HUES6 (cell line): ENCODE results near the gene TEX14.

Source experiments
- H3K27ac ChIP-seq: 2 replicates; pipeline ENCODE4 v1.7.0; 2013; ENCODE audit warnings: low read depth, mild to moderate bottlenecking, low read length, inconsistent platforms
- H3K27me3 ChIP-seq: 2 replicates; pipeline ENCODE4 v1.6.1; 2013; ENCODE audit warnings: low read length; ENCODE audit not compliant: control insufficient read depth, insufficient read depth
- H3K36me3 ChIP-seq: 2 replicates; pipeline ENCODE4 v1.6.1; 2013; ENCODE audit warnings: low read length; ENCODE audit not compliant: control insufficient read depth, insufficient read depth
- H3K4me1 ChIP-seq: 2 replicates; pipeline ENCODE4 v1.6.1; 2013; ENCODE audit warnings: low read length; ENCODE audit not compliant: control insufficient read depth, insufficient read depth
- H3K4me3 ChIP-seq: 2 replicates; pipeline ENCODE4 v1.5.1; 2013; ENCODE audit warnings: low read depth, low read length
- H3K9ac ChIP-seq: one replicate; pipeline ENCODE4 v1.6.1; 2013; ENCODE audit warnings: mild to moderate bottlenecking, low read length
- H3K9me3 ChIP-seq: 2 replicates; pipeline ENCODE4 v1.6.1; 2013; ENCODE audit warnings: low read depth, low read length; ENCODE audit not compliant: control insufficient read depth, insufficient read depth

The TEX14 gene

DNA sequence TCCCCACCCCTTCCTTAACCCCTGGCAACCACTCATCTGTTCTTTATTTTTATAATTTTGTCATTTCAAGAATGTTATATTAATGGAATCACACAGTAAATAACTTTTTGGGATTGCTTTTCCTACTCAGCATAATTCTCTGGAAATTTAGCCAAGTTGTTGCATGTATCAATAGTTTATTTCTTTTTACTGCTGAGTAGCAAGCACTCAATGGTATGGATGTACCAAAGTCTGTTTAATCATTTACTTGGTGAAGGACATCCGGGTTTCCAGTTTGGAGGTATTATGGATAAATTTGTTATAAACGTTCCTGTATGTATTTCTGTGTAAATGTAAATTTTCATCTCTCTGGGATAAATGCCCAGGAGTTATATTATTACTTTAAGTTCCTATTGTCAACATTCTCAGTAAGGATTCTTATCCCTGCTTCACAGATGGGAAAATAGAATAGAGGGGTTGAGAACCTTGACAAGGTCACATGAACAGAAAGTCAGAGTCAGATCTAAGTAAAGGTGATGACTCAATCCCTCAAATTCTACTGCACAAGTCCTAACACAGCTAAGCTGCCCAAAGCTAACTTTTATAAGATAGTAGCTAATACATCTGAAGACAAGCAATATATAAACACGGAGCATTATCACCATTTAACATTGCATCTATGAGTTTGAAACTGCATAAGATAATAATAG is 115.0 kb downstream of the TEX14 start:
- Histone ChIP-seq H3K9ac (no peak overlapping the region), H3K27ac (no peak overlapping the region), H3K4me3 (no peak overlapping the region), H3K9me3 (no peaks in the 10 kb centered on the region), H3K4me1 (no peaks in the 10 kb centered on the region), H3K27me3 (no peaks in the 10 kb centered on the region), H3K36me3 (no peaks in the 10 kb centered on the region)

DNA sequence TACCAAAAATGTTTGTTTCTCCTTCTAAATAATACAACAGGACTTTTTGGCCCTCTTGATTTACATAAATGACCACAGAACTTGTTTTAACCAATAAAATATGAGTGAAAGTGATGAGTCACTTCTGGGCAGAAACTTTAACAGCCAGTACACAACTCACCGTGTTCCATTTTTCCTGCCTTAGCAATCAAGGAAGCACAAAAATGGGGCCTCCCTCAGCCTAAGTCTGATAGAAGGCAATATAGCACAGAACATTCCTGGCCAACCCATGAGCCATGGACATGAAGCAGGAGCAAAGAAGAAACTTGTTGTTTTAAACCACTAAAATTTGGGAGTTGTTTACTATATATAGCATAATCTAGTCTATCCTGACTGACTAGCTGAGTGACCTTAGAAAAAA is 116.3 kb downstream of the TEX14 start:
- H3K9me3 ChIP-seq: no peaks in the 10 kb centered on the region
- no peaks in the 10 kb centered on the region for H3K27me3 ChIP-seq
- H3K4me1 ChIP-seq: no peaks in the 10 kb centered on the region
- H3K9ac ChIP-seq: no peak overlapping the region
- no peak overlapping the region for H3K4me3 ChIP-seq
- no peak overlapping the region for H3K27ac ChIP-seq
- no peaks in the 10 kb centered on the region for H3K36me3 ChIP-seq

DNA sequence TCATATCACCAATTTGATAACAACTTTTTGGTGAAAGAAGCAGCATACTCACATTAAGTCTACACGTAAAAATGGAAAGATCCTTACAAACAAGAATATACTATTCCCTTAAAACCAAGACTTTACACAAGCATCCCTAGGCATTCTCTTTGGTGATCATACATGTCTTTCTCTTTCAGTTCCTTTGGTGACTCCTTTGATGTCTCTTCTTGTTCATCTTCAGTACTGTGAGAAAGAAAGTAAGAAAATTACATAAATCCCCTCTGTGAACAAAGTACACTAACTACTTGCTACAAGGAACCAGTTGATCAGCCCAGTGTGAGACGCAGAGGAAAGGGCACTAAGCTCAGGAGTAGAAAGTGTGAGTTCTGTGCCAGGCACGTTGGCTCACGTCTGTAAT is 117.8 kb downstream of the TEX14 start:
- Histone ChIP-seq H3K27ac (no peak overlapping the region), H3K4me3 (no peak overlapping the region), H3K9ac (no peak overlapping the region), H3K36me3 (no peaks in the 10 kb centered on the region), H3K9me3 (no peaks in the 10 kb centered on the region), H3K4me1 (no peaks in the 10 kb centered on the region), H3K27me3 (no peaks in the 10 kb centered on the region)

DNA sequence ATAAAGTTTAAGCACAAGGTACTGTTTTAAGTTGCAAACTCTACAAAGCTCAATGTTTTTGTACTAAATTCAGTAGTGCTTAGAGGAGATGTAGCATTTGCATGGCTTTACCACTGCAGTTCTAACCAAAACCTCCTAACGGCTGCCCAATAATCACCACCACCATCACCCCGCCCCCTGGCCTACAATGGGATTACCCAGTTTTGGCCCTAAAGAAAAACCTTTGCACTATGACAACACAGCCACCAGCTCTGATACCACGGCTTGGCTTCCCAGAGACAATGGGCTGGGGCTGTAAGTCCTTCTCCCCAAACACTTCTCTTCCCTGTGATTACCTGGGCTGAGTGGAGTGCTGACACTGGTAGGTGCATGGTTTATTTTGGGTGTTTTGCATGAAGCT is 119.0 kb downstream of the TEX14 start:
- Histone ChIP-seq H3K27me3 (no peaks in the 10 kb centered on the region), H3K4me1 (peaks cover 5% of the 10 kb centered on the region; the same call in 1 of the 2 replicates), H3K4me3 (no peak overlapping the region), H3K9ac (no peak overlapping the region), H3K9me3 (no peaks in the 10 kb centered on the region), H3K27ac (no peak overlapping the region), H3K36me3 (no peaks in the 10 kb centered on the region)

DNA sequence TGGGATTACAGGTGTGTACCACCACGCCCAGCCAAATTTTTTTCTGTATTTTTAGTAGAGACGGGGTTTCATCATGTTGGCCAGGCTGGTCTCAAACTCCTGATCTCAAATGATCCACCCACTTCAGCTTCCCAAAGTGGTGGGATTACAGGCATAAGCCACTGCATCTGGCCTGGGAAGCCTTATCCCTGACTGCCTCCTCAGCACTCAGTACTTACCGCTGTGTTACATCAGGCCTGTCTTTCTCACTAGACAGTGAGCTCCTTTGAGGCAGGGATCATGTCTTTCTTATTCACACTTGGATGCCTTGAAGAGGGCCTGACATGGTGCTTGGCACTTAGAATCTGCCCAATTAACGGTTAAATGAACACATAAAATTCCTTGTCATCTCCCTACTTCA is 121.1 kb downstream of the TEX14 start:
- no peaks in the 10 kb centered on the region for H3K36me3 ChIP-seq
- peaks cover 13% of the 10 kb centered on the region; the same call in 1 of the 2 replicates for H3K4me1 ChIP-seq
- H3K27me3 ChIP-seq: no peaks in the 10 kb centered on the region
- no peak overlapping the region for H3K9ac ChIP-seq
- no peak overlapping the region for H3K27ac ChIP-seq
- no peaks in the 10 kb centered on the region for H3K9me3 ChIP-seq
- H3K4me3 ChIP-seq: no peak overlapping the region

DNA sequence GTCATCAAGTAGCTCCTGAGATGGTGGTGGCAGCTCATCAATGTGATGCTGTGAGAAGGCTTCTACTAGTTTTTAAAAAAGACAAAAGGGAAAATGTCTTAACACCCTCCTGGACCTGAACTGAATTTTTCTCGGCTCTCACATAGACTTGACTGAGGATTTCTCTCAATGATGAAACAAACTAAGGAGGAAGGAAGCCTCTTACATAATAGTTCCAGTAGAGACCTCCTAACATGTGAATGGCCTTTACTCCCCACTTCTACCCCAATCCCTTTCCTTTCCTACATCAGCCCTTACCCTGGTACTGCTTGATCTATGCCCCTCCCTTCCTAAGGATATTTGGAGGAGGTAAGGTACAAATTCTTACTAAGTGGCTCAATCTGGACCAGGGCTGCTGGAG is 122.6 kb downstream of the TEX14 start:
- peaks cover 25% of the 10 kb centered on the region for H3K4me1 ChIP-seq
- H3K27ac ChIP-seq: no peak overlapping the region
- H3K4me3 ChIP-seq: no peak overlapping the region

DNA sequence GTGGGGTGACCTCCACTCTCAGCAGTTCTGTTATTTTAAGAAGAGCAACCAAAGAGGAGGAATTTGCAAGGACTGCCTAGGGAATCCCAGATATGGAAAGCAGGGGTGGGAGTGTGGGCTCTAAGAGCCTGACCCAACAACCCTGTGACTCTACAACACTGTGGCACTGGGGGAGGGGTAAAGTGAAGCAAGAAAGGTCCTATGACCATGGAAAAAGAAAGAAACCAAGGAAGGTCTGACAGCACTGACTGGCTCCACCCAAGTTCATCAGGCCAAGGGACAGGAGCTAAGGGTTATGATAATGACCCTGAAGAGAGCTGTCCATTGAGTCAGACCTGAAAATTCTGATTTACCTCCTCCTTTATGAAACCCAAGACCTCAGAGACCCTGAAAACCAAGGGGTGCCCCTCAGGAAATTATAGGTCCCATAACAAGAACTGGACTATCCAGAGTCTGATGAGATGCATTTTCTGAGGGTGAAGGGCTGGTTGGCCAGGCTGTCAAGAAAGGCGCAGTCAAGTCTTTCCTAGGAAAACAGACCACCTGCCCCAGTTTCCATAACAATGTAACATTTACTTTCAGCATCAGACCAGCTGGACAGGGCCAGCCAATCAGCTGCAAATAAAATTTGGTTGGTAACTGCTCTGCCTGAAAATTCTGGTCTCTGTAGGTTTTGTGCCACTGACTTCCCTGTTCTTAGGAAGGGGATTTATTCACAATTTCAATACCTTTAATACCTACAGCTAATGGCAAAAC is 123.6 kb downstream of the TEX14 start:
- Histone ChIP-seq H3K4me1 (peaks cover 25% of the 10 kb centered on the region), H3K27ac (no peak overlapping the region), H3K36me3 (no peaks in the 10 kb centered on the region), H3K9me3 (no peaks in the 10 kb centered on the region), H3K27me3 (no peaks in the 10 kb centered on the region), H3K9ac (no peak overlapping the region), H3K4me3 (no peak overlapping the region)

More for the DNA sequence above, 122.6 kb downstream of the TEX14 start:
- no peaks in the 10 kb centered on the region for H3K36me3 ChIP-seq
- H3K9ac ChIP-seq: no peak overlapping the region
- H3K27me3 ChIP-seq: no peaks in the 10 kb centered on the region
- no peaks in the 10 kb centered on the region for H3K9me3 ChIP-seq

DNA sequence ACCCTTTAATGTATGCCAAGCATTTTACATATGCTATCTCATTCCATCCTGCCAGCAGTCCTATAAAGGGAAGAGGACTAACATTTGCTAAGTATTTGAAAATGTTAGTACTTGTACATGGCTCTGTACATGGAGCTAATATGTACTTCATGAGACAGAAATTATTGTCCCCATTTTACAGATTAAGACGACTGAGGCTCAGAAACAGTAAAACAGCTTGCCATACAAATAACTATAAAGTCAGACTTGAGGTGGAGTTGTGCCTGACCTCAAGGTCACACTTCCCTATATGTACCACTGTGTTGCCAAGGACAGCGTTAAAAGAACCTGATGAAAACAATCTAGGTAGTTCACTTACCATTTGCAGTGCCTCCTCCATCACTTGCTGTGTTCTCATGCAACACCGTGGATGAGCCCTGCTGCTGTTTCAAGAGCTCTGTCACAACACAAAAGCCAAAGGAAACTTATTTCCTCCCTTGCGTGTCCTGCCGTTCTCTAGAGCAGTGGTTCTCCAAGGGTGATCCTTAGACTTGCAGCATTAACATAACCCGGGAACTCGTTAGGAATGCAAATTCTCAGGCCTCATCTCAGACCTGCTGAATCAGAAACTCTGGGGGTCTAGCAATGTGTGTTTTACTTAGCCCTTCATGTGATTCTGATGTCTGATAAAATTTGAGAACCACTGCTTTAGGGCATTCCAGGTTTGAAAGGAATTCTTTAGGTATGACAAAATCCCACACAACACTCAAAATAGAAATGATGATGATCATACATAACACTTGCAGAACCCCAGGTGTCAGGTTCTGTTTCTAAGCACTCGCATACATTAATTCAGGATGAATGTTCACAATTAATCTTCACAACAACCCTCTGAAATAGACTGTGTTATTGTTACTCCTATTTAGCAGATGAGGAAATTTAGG is 126.2 kb downstream of the TEX14 start:
- H3K4me3 ChIP-seq: no peak overlapping the region; the same call in 1 of the 2 replicates
- H3K9ac ChIP-seq: peak overlapping the region; percentile 28

DNA sequence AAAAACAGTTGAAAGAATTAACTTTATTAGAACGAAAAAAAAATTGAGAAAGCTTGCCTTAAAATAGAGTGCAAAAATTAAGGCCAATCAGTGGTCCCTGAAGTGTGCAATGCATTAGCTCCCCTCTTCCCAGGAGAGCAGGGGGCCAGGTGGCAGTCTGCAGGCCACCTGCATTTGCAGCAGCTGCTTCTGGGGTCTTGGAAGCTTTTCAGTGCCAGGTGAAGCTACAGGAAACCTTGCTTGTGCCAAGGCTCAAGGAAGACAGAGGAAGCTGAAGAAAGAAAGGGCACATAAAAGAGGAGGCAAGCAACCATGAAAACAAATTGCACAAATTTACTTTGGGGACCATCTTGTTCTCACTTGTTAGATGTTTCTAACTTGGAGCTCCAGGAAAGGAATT is 126.9 kb downstream of the TEX14 start:
- Histone ChIP-seq H3K36me3 (no peaks in the 10 kb centered on the region), H3K4me1 (peaks cover 25% of the 10 kb centered on the region), H3K4me3 (no peak overlapping the region), H3K27ac (no peak overlapping the region), H3K27me3 (no peaks in the 10 kb centered on the region), H3K9ac (no peak overlapping the region), H3K9me3 (no peaks in the 10 kb centered on the region)

More for the DNA sequence above, 126.2 kb downstream of the TEX14 start:
- Histone ChIP-seq H3K27me3 (no peaks in the 10 kb centered on the region), H3K27ac (peak overlapping the region; percentile 29; the same call in 1 of the 2 replicates), H3K36me3 (no peaks in the 10 kb centered on the region), H3K4me1 (peaks cover 25% of the 10 kb centered on the region), H3K9me3 (no peaks in the 10 kb centered on the region)

DNA sequence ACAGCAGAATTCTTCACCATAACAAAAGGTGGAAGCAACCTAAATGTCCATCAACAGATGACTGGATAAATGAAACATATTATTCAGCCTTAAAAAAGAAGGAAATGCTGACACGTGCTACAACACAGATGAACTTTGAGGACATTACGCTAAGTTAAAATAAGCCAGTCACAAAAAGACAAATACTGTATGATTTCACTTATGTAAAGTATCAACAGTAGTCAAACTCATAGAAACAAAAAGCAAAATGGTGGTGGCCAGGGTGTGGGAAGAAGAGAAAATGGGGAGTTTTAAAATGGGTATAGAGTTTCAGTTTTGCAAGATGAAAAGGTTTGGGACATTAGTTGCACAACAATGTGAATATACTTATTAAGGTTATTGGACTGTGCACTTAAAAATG is 127.6 kb downstream of the TEX14 start:
- no peak overlapping the region for H3K4me3 ChIP-seq
- H3K36me3 ChIP-seq: no peaks in the 10 kb centered on the region
- no peak overlapping the region for H3K27ac ChIP-seq
- no peaks in the 10 kb centered on the region for H3K27me3 ChIP-seq
- H3K9ac ChIP-seq: no peak overlapping the region
- H3K9me3 ChIP-seq: no peaks in the 10 kb centered on the region
- peaks cover 25% of the 10 kb centered on the region for H3K4me1 ChIP-seq
